Neural cell (in vitro differentiated cells): ENCODE results near the gene NUP210L. TPM values are rescaled to one million over a fixed set of nuclear protein-coding genes. Genes with fewer than 3 reads are reported as not detected.
"Not testable (repeated sequence)": the region's sequence is repeated elsewhere in the genome, so short reads cannot be mapped to it uniquely, and the experiment has no call there.

Source experiments
- H2AFZ ChIP-seq: fragments of 200-600, 300-800 bp; sonication (generic), shearing (Covaris generic); 2 replicates; pipeline ENCODE4 v1.6.0; 2014; ENCODE audit warnings: low read depth, mild to moderate bottlenecking, antibody characterized with exemption, low read length, moderate library complexity
- H3F3A ChIP-seq: fragments of 200-600 bp; shearing (Covaris generic); 2 replicates; pipeline ENCODE4 v1.6.1; 2016; ENCODE audit warnings: mild to moderate bottlenecking, moderate library complexity, mixed read lengths, antibody characterized with exemption, low read length; ENCODE audit not compliant: insufficient read depth, poor library complexity, severe bottlenecking
- H3K27ac ChIP-seq: fragments of 200-600, 300-800 bp; sonication (generic), shearing (Covaris generic); 2 replicates; pipeline ENCODE4 v1.5.1; 2014; ENCODE audit warnings: mild to moderate bottlenecking, low read length, moderate library complexity
- H3K27me3 ChIP-seq: fragments of 300-800, 200-600 bp; sonication (generic), shearing (Covaris generic); 2 replicates; pipeline ENCODE4 v1.6.0; 2014; ENCODE audit warnings: mild to moderate bottlenecking, low read depth, low read length, moderate library complexity; ENCODE audit not compliant: insufficient read depth
- H3K36me3 ChIP-seq: fragments of 300-800, 200-600 bp; sonication (generic), shearing (Covaris generic); 2 replicates; pipeline ENCODE4 v1.5.1; 2014; ENCODE audit warnings: mild to moderate bottlenecking, antibody characterized with exemption, low read length, moderate library complexity; ENCODE audit not compliant: insufficient read depth
- H3K4me2 ChIP-seq: fragments of 300-800, 200-600 bp; sonication (generic), shearing (Covaris generic); 2 replicates; pipeline ENCODE4 v1.6.0; 2014; ENCODE audit warnings: mild to moderate bottlenecking, low read length
- H3K4me3 ChIP-seq: fragments of 300-800, 200-600 bp; sonication (generic), shearing (Covaris generic); 2 replicates; pipeline ENCODE4 v1.5.1; 2014; ENCODE audit warnings: mild to moderate bottlenecking, low read length, moderate library complexity
- H3K79me2 ChIP-seq: fragments of 200-600 bp; shearing (Covaris generic); replicated peaks from 2 replicates; pipeline ENCODE4 v1.6.0; 2014; ENCODE audit warnings: mild to moderate bottlenecking, low read length, moderate library complexity; ENCODE audit not compliant: insufficient read depth
- H3K9ac ChIP-seq: fragments of 300-800, 200-600 bp; sonication (generic), shearing (Covaris generic); 2 replicates; pipeline ENCODE4 v1.6.1; 2016; ENCODE audit warnings: mild to moderate bottlenecking, low read length, mixed read lengths
- H3K9me2 ChIP-seq: fragments of 200-600 bp; shearing (Covaris generic); 2 replicates; pipeline ENCODE4 v1.6.1; 2016; ENCODE audit warnings: mild to moderate bottlenecking, low read length, mixed read lengths; ENCODE audit not compliant: insufficient read depth
- H3K9me3 ChIP-seq: fragments of 200-600, 300-800 bp; sonication (generic), shearing (Covaris generic); 2 replicates; pipeline ENCODE4 v1.6.1; 2016; ENCODE audit warnings: mild to moderate bottlenecking, mixed run types, low read length, moderate library complexity, mixed read lengths
- H4K20me1 ChIP-seq: fragments of 200-600 bp; shearing (Covaris generic); 2 replicates; pipeline ENCODE4 v1.6.1; 2016; ENCODE audit warnings: mild to moderate bottlenecking, mixed run types; ENCODE audit not compliant: insufficient read depth
- CTCF ChIP-seq: fragments of 450-650 bp; IDR thresholded peaks from 2 replicates; pipeline ENCODE4 v1.5.1; 2014; ENCODE audit warnings: antibody characterized with exemption, mild to moderate bottlenecking, moderate library complexity; ENCODE audit not compliant: poor library complexity, severe bottlenecking
- EP300 ChIP-seq: fragments of 450-650 bp; conservative IDR thresholded peaks from 2 replicates; pipeline ENCODE4 v1.6.1; 2014; ENCODE audit warnings: antibody characterized with exemption, mild to moderate bottlenecking, moderate library complexity; ENCODE audit not compliant: poor library complexity, severe bottlenecking
- EZH2 ChIP-seq: fragments of 200-600, 300-800 bp; shearing (Covaris generic), sonication (generic); IDR thresholded peaks from 2 replicates; pipeline ENCODE4 v1.6.1; 2014; ENCODE audit warnings: antibody characterized with exemption, low read length, borderline replicate concordance, mild to moderate bottlenecking; ENCODE audit not compliant: insufficient read depth, poor library complexity, severe bottlenecking
- MXI1 ChIP-seq: fragments of 450-650 bp; conservative IDR thresholded peaks from 2 replicates; pipeline ENCODE4 v1.6.1; 2014; ENCODE audit warnings: antibody characterized with exemption, mild to moderate bottlenecking; ENCODE audit not compliant: poor library complexity, severe bottlenecking
- POLR2AphosphoS5 ChIP-seq: IDR thresholded peaks from 2 replicates; pipeline ENCODE4 v1.6.1; 2012
- RAD21 ChIP-seq: fragments of 450-650 bp; conservative IDR thresholded peaks from 2 replicates; pipeline ENCODE4 v1.6.1; 2014; ENCODE audit warnings: antibody characterized with exemption, mild to moderate bottlenecking, moderate library complexity
- REST ChIP-seq: IDR thresholded peaks from 2 replicates; pipeline ENCODE4 v1.6.1; 2012; ENCODE audit warnings: borderline replicate concordance
- SMC3 ChIP-seq: fragments of 450-650 bp; conservative IDR thresholded peaks from 2 replicates; pipeline ENCODE4 v1.6.1; 2014; ENCODE audit warnings: antibody characterized with exemption, mild to moderate bottlenecking, moderate library complexity; ENCODE audit not compliant: poor library complexity
- TAF1 ChIP-seq: IDR thresholded peaks from 2 replicates; pipeline ENCODE4 v1.6.1; 2012; ENCODE audit warnings: low read depth
- polyA plus RNA-seq: library from polyadenylated mRNA; depleted of rRNA; stranded (reverse); fragments of >200 nt; gene quantifications from 2 replicates; pipeline ENCODE4 v1.2.3, GENCODE V29; 2014

The NUP210L gene
- polyA plus RNA-seq, 1 donor from 2014 or later, result 0.09 TPM

- no peaks in the 10 kb centered on the region for H3K36me3 ChIP-seq
- H3K27ac ChIP-seq, result no peak overlapping the region
- H2AFZ ChIP-seq, result no peak overlapping the region
- no peak overlapping the region for H3K9ac ChIP-seq
- H4K20me1 ChIP-seq, result no peaks in the 10 kb centered on the region
- no peaks in the 10 kb centered on the region for H3K79me2 ChIP-seq
- H3K27me3 ChIP-seq, result no peaks in the 10 kb centered on the region
- no peak overlapping the region for H3K4me2 ChIP-seq
- TF ChIP-seq TAF1 (no peak), EZH2 (no peak), RAD21 (no peak), REST (no peak), MXI1 (no peak), SMC3 (no peak), CTCF (no peak), POLR2AphosphoS5 (no peak), EP300 (no peak)
- H3F3A ChIP-seq, result no peaks in the 10 kb centered on the region
- no peak overlapping the region for H3K4me3 ChIP-seq
- no peaks in the 10 kb centered on the region for H3K9me3 ChIP-seq
- H3K9me2 ChIP-seq, result no peaks in the 10 kb centered on the region
Measured at GRCh38 chr1:154075746-154076145, 79.1 kb downstream of the NUP210L start.

DNA sequence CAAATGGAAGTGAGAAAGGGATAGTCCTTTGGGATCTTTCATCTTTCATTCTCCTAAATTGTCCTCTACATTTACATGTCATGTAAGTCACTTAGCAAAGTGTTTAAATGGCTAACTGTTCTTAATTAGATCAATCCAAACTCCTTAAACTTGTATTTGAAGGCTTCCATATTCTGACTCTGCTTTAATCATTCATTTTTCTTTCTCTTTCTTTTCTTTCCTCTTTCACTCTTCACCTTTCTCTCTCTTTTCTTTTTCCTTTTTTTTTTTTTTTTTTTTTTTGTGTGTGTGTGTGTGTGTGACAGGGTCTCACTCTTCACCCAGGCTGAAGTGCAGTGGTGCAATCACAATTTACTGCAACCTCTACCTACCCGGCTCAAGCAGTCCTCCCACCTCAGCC, 92.6 kb downstream of the NUP210L start:
- Histone ChIP-seq H3K79me2 (no peaks in the 10 kb centered on the region), H3F3A (no peaks in the 10 kb centered on the region), H3K9ac (no peak overlapping the region), H3K27me3 (no peaks in the 10 kb centered on the region), H3K9me2 (no peaks in the 10 kb centered on the region), H3K4me3 (no peak overlapping the region), H3K4me2 (no peak overlapping the region), H2AFZ (no peak overlapping the region), H3K36me3 (no peaks in the 10 kb centered on the region), H4K20me1 (no peaks in the 10 kb centered on the region), H3K9me3 (no peaks in the 10 kb centered on the region), H3K27ac (no peak overlapping the region)
- TF ChIP-seq REST (no peak), SMC3 (no peak)

- H3K79me2 ChIP-seq, H3K27ac ChIP-seq, H3K4me2 ChIP-seq, H3K9ac ChIP-seq, H3K27me3 ChIP-seq, H3K4me3 ChIP-seq, H4K20me1 ChIP-seq, H3K9me3 ChIP-seq, H3K9me2 ChIP-seq, H3K36me3 ChIP-seq, H2AFZ ChIP-seq, H3F3A ChIP-seq: not testable (repeated sequence)
Measured at GRCh38 chr1:154047436-154047835, 107.4 kb downstream of the NUP210L start.

DNA sequence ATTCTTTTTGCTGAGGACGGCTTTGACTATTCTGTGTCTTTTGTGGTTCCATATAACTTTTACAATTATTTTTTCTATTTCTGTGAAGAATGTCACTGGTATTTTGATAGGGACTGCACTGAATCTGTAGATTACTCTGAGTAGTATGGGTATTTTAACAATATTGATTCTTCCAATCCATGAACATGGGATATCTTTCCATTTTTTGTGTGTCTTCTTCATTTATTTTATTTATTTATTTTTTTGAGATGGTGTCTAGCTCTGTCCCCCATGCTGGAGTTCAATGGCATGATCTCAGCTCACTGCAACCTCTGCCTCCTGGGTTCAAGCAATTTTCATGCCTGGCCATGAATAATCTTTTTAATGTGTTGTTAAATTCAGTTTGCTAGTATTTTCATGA, 121.2 kb downstream of the NUP210L start:
- H4K20me1 ChIP-seq, H3K9me2 ChIP-seq, H3K9ac ChIP-seq, H3K9me3 ChIP-seq, H3F3A ChIP-seq, H3K4me2 ChIP-seq, H2AFZ ChIP-seq, H3K79me2 ChIP-seq, H3K27me3 ChIP-seq, H3K4me3 ChIP-seq, H3K27ac ChIP-seq, H3K36me3 ChIP-seq: not testable (repeated sequence)
